GM10266 (cell line): ENCODE measurements around the gene RAB40C.
A peak's percentile ranks its signal among the peaks of the same experiment; 100 is the strongest.

Experiments used
- DNase-seq: peaks from one replicate; pipeline ENCODE4 v3.0.0; 2012; ENCODE audit errors: extremely low spot score
- TF ChIP-seq, protein P1 (sequence below): IDR thresholded peaks from 2 replicates; pipeline ENCODE4 v1.5.1; 2012; ENCODE audit warnings: mild to moderate bottlenecking, low read depth; ENCODE audit not compliant: control insufficient read depth, insufficient read depth; ENCODE audit errors: missing control alignments

Gene RAB40C

DNA sequence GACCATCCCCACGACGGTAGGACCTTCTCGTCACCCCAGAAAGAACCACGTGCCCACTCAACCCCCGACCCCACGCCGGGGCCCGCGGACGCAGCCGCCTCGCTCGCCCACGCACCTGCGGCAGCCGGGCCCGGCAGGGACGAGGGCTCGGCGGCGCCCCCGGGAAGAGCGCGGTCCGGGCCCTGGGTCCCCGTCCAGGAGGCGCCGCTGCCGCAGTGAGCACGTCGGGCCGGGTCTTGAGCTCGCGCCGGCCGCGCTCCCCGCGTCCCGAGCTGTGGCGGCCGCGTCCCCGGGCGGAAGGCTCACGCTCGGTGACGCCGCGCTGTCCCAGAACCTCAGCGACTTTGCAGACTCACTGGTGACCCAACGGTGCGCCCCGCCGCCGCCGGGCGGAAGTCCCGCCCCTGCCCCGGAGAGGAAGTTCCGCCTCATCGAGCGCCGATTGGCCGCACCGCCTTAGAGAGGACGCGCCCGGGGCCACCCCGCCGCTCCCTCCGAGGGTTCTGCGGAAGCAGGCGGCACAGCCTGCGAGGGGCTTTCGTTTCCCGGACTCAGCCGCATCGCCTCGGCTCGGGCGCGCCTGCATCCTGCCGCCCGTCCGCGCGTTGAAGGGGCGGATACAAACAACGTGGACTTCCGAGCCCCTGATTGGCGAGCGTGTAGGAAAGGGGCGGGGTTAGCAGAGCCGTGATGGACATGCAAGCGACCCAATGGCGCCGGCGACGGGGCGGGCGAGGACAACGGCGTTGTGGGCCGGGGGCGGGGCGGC lies 793 bp upstream of the RAB40C start:
- DNase-seq, result peak; percentile 97
- TF ChIP-seq, protein P1, sequence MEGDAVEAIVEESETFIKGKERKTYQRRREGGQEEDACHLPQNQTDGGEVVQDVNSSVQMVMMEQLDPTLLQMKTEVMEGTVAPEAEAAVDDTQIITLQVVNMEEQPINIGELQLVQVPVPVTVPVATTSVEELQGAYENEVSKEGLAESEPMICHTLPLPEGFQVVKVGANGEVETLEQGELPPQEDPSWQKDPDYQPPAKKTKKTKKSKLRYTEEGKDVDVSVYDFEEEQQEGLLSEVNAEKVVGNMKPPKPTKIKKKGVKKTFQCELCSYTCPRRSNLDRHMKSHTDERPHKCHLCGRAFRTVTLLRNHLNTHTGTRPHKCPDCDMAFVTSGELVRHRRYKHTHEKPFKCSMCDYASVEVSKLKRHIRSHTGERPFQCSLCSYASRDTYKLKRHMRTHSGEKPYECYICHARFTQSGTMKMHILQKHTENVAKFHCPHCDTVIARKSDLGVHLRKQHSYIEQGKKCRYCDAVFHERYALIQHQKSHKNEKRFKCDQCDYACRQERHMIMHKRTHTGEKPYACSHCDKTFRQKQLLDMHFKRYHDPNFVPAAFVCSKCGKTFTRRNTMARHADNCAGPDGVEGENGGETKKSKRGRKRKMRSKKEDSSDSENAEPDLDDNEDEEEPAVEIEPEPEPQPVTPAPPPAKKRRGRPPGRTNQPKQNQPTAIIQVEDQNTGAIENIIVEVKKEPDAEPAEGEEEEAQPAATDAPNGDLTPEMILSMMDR, result no peak

DNA sequence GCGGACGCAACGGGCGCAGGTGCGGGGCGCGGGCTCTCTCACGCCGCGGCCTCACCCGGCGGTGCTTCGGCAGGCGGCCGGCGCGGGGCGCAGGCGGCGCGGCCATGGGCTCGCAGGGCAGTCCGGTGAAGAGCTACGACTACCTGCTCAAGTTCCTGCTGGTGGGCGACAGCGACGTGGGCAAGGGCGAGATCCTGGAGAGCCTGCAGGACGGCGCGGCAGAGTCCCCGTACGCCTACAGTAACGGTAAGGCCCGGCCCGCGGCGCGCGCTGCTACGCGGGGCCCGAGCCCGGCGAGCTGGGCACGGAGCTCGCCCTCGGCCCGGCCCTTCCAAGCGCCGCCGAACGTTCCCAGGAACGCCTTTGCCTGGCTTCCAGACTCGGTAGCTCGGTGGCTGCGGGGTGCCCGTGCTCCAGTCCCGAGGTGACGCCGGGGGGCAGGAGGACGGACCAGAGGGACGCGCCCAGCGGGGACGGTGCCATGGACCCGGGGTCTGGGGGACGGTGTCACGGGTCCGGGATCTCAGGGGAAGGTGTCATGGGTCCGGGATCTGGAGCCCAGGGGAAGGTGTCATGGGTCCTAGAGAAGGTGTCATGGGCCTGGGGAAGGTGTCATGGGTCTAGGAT lies 435 bp downstream of the RAB40C start:
- no peak for DNase-seq
- TF ChIP-seq, protein P1, result peak; percentile 22

DNA sequence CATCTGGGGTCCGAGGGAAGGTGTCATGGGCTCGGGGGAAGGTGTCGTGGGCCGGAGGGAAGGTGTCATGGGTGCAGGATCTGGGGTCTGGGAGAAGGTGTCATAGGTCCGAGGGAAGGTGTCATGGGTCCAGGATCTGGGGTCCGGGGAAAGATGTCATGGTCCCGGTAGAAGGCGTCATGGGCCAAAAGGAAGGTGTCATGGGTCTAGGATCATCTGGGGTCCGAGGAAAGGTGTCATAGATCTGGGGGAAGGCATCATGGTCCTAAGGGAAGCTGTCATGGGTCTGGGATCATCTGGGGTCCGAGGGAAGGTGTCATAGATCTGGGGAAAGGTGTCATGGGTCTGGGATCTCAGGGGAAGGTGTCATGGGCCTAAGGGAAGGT lies 942 bp downstream of the RAB40C start:
- TF ChIP-seq, protein P1, result no peak
- DNase-seq, result no peak

DNA sequence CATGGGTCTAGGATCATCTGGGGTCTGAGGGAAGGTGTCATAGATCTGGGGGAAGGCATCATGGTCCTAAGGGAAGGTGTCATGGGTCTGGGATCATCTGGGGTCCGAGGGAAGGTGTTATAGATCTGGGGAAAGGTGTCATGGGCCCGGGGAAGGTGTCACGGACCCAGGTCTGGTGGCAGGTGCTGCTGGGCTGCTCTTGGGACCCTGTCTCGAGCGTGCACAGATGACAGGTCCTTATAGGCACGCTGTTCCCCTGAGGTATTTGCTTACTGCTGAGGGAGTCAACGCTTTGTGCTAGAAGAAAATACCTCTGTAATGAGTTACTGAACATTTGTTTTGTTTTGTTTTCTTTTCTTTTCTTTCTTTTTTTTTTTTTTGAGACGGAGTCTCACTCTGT lies 1.4 kb downstream of the RAB40C start:
- DNase-seq, result no peak
- TF ChIP-seq, protein P1, result no peak

DNA sequence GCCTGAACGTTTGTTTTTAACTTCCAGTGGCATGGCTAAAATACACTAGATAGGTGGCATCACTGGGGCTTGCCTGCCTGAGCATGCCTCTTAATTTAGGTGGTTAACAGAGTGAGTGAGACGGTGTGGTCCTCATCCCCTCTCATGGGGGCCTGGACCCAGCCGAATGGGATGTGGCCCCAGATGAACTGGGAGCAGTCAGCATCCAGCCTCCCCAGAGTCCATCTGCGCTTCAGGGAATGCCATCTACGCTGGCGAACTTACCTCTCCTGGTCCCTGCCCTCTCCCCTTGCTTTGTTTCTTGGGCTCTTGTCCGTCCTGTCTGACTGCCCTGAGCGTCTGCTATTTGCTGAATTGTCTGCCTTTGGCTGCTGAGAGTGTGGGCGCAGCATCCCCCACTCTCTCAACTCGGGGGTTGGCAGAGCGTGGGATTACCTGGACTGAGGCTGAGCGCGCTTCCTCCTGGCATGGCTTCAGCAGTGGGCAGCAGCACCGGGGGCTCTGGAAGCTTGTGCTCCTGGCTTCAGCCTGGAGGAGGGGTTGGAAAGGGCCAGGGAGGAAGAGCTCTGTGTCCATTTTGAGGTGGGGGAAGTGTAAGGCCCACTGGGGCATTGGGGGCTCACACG lies 2.1 kb downstream of the RAB40C start:
- TF ChIP-seq, protein P1, result no peak

DNA sequence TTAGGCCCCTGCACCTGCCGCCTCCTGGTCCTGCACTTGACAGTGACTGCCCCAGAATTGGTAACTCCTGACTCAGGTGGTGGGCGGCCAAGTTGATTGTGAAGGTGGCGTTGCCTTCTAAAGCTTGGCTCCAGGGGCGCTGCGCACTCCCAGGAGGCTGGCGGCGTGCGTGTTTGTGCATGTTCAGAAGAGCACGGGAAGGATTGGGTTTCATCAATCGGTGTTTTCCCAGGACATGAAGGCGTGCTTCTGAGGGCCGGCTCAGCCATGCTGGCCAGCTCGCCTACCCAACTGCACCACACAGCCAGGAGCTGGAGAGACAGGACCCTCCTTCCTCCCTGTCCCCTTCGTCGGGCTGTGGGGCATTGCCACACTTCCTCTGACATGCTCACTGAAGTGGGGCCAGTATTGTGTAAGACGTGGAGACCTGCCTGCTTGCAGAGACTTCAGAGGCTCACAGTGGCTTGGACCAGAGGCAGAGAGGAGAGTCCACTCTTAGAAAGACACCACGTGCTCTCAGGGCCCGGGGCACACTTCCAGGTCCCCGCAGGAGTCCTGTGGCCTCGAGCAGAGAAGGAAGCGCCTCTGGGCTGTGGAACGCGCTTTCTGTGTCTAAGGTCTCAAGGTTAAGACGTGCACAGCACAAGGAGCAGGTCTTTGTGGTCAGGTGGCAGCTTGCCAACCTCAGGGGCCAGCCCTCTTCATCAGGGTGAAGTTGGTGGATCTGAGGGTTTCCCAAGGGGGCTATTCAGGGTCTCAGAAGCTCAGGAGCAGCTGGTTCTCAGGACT lies 2.8 kb downstream of the RAB40C start:
- DNase-seq, result no peak
- TF ChIP-seq, protein P1, result no peak

More for the DNA sequence above, 2.1 kb downstream of the RAB40C start:
- DNase-seq, result no peak

DNA sequence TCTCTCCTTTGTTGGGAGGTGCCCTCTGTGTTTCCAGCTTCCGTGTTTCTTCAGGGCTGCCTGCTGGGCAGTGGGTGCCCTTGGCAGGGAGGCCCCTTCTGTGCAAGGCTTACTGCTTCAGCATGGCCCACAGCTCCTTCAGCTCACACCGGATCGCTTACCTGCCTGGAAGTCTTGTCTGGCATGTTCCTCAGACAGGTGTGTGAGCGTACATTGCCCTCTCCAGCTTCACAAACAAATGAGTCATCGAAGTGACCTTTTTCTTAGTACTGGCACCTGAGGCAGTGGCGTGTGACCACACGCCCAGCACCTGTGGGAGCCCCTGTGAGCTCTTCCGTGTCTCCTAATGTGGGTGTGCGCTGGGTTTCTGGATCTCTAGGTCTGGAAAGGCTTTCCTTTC lies 3.5 kb downstream of the RAB40C start:
- no peak for DNase-seq

More for the DNA sequence above, 3.5 kb downstream of the RAB40C start:
- TF ChIP-seq, protein P1, result no peak
